Upper lobe of right lung (tissue), 1 donor: ENCODE measurements around the gene DUT. TPM values are rescaled to one million over a fixed set of nuclear protein-coding genes. Genes with fewer than 3 reads are reported as not detected.

Experiments used
- ATAC-seq: fragments of 200-7000 bp; cut with Tn5 transposase; one replicate; pipeline ENCODE4 v1.9.1; 2020; ENCODE audit warnings: mild to moderate bottlenecking, moderate library complexity
- DNase-seq: peaks from one replicate; pipeline ENCODE4 v3.0.0-alpha.2; 2020
- H3K27ac ChIP-seq: fragments of 200-600 bp; one replicate; pipeline ENCODE4 v1.8.0; 2022
- H3K27me3 ChIP-seq: fragments of 200-600 bp; one replicate; pipeline ENCODE4 v1.8.0; 2022; ENCODE audit warnings: mild to moderate bottlenecking
- H3K36me3 ChIP-seq: fragments of 200-600 bp; one replicate; pipeline ENCODE4 v1.8.0; 2022
- H3K4me1 ChIP-seq: fragments of 200-600 bp; one replicate; pipeline ENCODE4 v1.8.0; 2022
- H3K4me3 ChIP-seq: fragments of 200-600 bp; one replicate; pipeline ENCODE4 v1.8.0; 2022; ENCODE audit warnings: mild to moderate bottlenecking
- H3K9me3 ChIP-seq: fragments of 200-600 bp; one replicate; pipeline ENCODE4 v1.8.0; 2022
- CTCF ChIP-seq: fragments of 200-600 bp; IDR thresholded peaks from one replicate; pipeline ENCODE4 v1.8.0; 2022; ENCODE audit warnings: antibody characterized with exemption
- intact Hi-C: fragments of 100-400 bp; cut with DNase I; formaldehyde crosslinking; loops from one replicate; pipeline ENCODE4 v1.11.0; 2022
- total RNA-seq: library from RNA; stranded (reverse); fragmentation: NEBNext Ultra II Directional; extraction: Animal tissue kit (Norgen Biotek cat#: 25700); gene quantifications from one replicate; pipeline ENCODE4 v1.2.1, GENCODE V29; 2021
- donor health status: DM: no; HTN: yes; CAD: no; lungs with severe emphysema.

Gene DUT
- total RNA-seq, 1 donor from 2014 or later: 90.0 TPM

GRCh38 chr15:48337607-48338006 lies 6.4 kb downstream of the DUT start:
- ATAC-seq (no peak), DNase-seq (no peak)
- H3K27me3 ChIP-seq: no peaks in the 10 kb centered on the region
- H3K9me3 ChIP-seq: no peaks in the 10 kb centered on the region
- no peak for TF ChIP-seq CTCF
- H3K4me3 ChIP-seq: no peak overlapping the region
- intact Hi-C loops: no loop called here
- peaks cover 3% of the 10 kb centered on the region for H3K4me1 ChIP-seq
- no peak overlapping the region for H3K27ac ChIP-seq
- peaks cover 49% of the 10 kb centered on the region for H3K36me3 ChIP-seq

GRCh38 chr15:48340111-48340510 lies 8.9 kb downstream of the DUT start:
- H3K27me3 ChIP-seq: no peaks in the 10 kb centered on the region
- H3K27ac ChIP-seq: no peak overlapping the region
- intact Hi-C loops: no loop called here
- DNase-seq: no peak
- no peak for TF ChIP-seq CTCF
- peaks cover 48% of the 10 kb centered on the region for H3K36me3 ChIP-seq
- no peaks in the 10 kb centered on the region for H3K9me3 ChIP-seq
- H3K4me3 ChIP-seq: no peak overlapping the region
- H3K4me1 ChIP-seq: no peaks in the 10 kb centered on the region
- ATAC-seq: no peak

GRCh38 chr15:48343865-48344264 lies 12.6 kb downstream of the DUT start:
- Histone ChIP-seq H3K4me3 (no peak overlapping the region), H3K4me1 (no peaks in the 10 kb centered on the region), H3K36me3 (peaks cover 30% of the 10 kb centered on the region), H3K27ac (no peak overlapping the region), H3K9me3 (no peaks in the 10 kb centered on the region), H3K27me3 (no peaks in the 10 kb centered on the region)
- no peak for TF ChIP-seq CTCF
- DNase-seq (no peak), ATAC-seq (no peak)
- intact Hi-C loops: no loop called here

GRCh38 chr15:48345516-48345915 lies 14.3 kb downstream of the DUT start:
- H3K27ac ChIP-seq: no peak overlapping the region
- H3K36me3 ChIP-seq: peaks cover 27% of the 10 kb centered on the region
- DNase-seq: no peak
- no peaks in the 10 kb centered on the region for H3K27me3 ChIP-seq
- intact Hi-C loops: no loop called here
- no peak for ATAC-seq
- no peak overlapping the region for H3K4me3 ChIP-seq
- TF ChIP-seq CTCF: no peak
- no peaks in the 10 kb centered on the region for H3K9me3 ChIP-seq
- H3K4me1 ChIP-seq: no peaks in the 10 kb centered on the region

GRCh38 chr15:48352474-48353072 lies 21.3 kb downstream of the DUT start:
- no peak overlapping the region for H3K27ac ChIP-seq
- no peaks in the 10 kb centered on the region for H3K9me3 ChIP-seq
- H3K4me1 ChIP-seq: no peaks in the 10 kb centered on the region
- intact Hi-C loops: no loop called here
- DNase-seq (no peak), ATAC-seq (peak; percentile 86)
- H3K4me3 ChIP-seq: no peak overlapping the region
- H3K36me3 ChIP-seq: no peaks in the 10 kb centered on the region
- H3K27me3 ChIP-seq: no peaks in the 10 kb centered on the region
- peak; percentile 79 for TF ChIP-seq CTCF
